ENCODE results near the gene DCDC1. TPM values are rescaled to one million over a fixed set of nuclear protein-coding genes. Genes with fewer than 3 reads are reported as not detected.
A peak's percentile ranks its signal among the peaks of the same experiment; 100 is the strongest.

DCDC1 gene
- total and polyA plus RNA-seq, 2 experiments from 2014 or later = 1.1 TPM; not detected in 1

DNA sequence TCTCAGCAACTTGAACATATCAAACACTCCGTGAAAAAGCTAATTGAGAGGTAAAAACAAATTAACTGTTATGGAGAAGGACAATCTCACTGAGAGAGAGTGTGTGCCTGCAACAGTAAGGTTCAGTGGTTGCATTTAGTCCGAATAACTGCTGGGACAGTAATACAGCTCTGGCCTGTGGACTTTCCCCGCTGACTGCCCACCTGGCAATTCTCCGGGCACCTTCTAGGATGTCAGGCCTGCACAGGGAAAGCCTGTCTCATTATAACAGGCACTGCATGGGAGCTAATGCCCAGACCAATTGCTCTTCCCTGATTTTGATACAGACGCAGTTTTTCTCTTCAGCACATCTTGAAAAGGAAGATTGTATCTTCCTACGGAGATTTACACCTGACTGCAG lies 251.0 kb downstream of the DCDC1 start:
- DNase-seq (ENCODE audit: low read depth in 1 of 2, low spot score in 1 of 2) = no peak
- Histone ChIP-seq H3K27ac (no peak overlapping the region), H3K4me1 (ENCODE audit: low read depth) (no peaks in the 10 kb centered on the region)

DNA sequence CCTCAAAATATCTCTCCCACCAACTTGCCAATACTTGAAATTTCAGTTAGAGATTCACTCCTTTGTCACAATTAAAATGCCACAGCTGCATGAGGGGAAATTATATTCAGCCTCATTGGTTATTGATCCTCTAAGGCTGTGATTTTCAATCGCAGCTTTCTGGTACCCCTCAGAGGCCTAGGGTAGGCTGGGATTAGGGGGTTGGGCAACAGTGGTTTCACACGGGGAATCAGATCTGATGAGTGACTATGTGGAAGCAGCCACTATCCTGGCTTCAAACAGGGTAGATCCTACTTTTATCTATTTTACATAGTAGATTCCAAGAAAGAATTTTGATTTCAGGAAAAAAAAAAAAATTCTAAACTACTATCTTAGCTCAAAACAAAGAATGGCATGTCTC lies 252.5 kb downstream of the DCDC1 start:
- Histone ChIP-seq H3K27me3 (no peaks in the 10 kb centered on the region), H3K4me3 (no peak overlapping the region), H3K9me3 (ENCODE audit: low read depth) (no peaks in the 10 kb centered on the region), H3K36me3 (no peaks in the 10 kb centered on the region), H3K4me1 (ENCODE audit: low read depth) (no peaks in the 10 kb centered on the region), H3K27ac (no peak overlapping the region)
- TF ChIP-seq, protein P1, sequence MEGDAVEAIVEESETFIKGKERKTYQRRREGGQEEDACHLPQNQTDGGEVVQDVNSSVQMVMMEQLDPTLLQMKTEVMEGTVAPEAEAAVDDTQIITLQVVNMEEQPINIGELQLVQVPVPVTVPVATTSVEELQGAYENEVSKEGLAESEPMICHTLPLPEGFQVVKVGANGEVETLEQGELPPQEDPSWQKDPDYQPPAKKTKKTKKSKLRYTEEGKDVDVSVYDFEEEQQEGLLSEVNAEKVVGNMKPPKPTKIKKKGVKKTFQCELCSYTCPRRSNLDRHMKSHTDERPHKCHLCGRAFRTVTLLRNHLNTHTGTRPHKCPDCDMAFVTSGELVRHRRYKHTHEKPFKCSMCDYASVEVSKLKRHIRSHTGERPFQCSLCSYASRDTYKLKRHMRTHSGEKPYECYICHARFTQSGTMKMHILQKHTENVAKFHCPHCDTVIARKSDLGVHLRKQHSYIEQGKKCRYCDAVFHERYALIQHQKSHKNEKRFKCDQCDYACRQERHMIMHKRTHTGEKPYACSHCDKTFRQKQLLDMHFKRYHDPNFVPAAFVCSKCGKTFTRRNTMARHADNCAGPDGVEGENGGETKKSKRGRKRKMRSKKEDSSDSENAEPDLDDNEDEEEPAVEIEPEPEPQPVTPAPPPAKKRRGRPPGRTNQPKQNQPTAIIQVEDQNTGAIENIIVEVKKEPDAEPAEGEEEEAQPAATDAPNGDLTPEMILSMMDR (IDR thresholded peaks at IDR 0.05; ENCODE audit: low read depth, low read length) = no peak
- no peak for DNase-seq (ENCODE audit: low read depth in 1 of 2, low spot score in 1 of 2)

More for the DNA sequence above, 251.0 kb downstream of the DCDC1 start:
- Histone ChIP-seq H3K9me3 (ENCODE audit: low read depth) (no peaks in the 10 kb centered on the region), H3K27me3 (no peaks in the 10 kb centered on the region), H3K4me3 (no peak overlapping the region), H3K36me3 (no peaks in the 10 kb centered on the region)
- TF ChIP-seq, protein P1 (IDR thresholded peaks at IDR 0.05; ENCODE audit: low read depth, low read length) = no peak

- TF ChIP-seq, protein P1 (IDR thresholded peaks at IDR 0.05; ENCODE audit: low read depth, low read length) = no peak
- no peak for DNase-seq (ENCODE audit: low read depth in 1 of 2, low spot score in 1 of 2)
- Histone ChIP-seq H3K27ac (no peak overlapping the region), H3K36me3 (no peaks in the 10 kb centered on the region), H3K4me1 (ENCODE audit: low read depth) (no peaks in the 10 kb centered on the region), H3K9me3 (ENCODE audit: low read depth) (no peaks in the 10 kb centered on the region), H3K27me3 (no peaks in the 10 kb centered on the region), H3K4me3 (no peak overlapping the region)
Observed at GRCh38 chr11:31114442-31114841, 255.1 kb downstream of the DCDC1 start.

DNA sequence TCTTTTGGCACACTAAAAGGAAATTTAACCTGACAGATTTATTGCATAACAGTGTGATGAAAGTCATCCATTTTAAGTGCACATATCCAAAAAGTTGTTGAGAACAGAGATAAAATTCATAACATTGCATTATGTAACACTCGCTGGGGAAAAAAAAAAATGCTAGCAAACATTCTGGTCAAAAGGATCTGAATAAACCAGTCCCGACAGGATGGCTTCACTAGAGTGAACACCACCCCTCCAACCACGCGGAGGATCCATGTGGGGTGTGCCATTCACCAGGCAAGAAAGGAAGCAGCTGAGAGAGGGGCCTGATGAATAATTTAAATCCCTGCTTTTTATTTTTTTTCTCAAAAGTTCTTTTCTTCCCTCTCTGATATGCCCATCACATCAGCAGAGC lies 258.7 kb downstream of the DCDC1 start:
- Histone ChIP-seq H3K4me3 (no peak overlapping the region), H3K27me3 (no peaks in the 10 kb centered on the region), H3K36me3 (no peaks in the 10 kb centered on the region), H3K4me1 (ENCODE audit: low read depth) (no peaks in the 10 kb centered on the region), H3K27ac (no peak overlapping the region), H3K9me3 (ENCODE audit: low read depth) (no peaks in the 10 kb centered on the region)
- DNase-seq (ENCODE audit: low read depth in 1 of 2, low spot score in 1 of 2) = peak in 1 of 2 donors; percentile 29
- TF ChIP-seq, protein P1 (IDR thresholded peaks at IDR 0.05; ENCODE audit: low read depth, low read length) = no peak

- H3K4me1 ChIP-seq (ENCODE audit: low read depth) = no peaks in the 10 kb centered on the region
- H3K27ac ChIP-seq = no peak overlapping the region
- no peaks in the 10 kb centered on the region for H3K36me3 ChIP-seq
- TF ChIP-seq, protein P1 (IDR thresholded peaks at IDR 0.05; ENCODE audit: low read depth, low read length) = no peak
- H3K9me3 ChIP-seq (ENCODE audit: low read depth) = no peaks in the 10 kb centered on the region
- H3K4me3 ChIP-seq = no peak overlapping the region
- H3K27me3 ChIP-seq = no peaks in the 10 kb centered on the region
- no peak for DNase-seq (ENCODE audit: low read depth in 1 of 2, low spot score in 1 of 2)
Observed at GRCh38 chr11:31109446-31109845, 260.1 kb downstream of the DCDC1 start.

DNA sequence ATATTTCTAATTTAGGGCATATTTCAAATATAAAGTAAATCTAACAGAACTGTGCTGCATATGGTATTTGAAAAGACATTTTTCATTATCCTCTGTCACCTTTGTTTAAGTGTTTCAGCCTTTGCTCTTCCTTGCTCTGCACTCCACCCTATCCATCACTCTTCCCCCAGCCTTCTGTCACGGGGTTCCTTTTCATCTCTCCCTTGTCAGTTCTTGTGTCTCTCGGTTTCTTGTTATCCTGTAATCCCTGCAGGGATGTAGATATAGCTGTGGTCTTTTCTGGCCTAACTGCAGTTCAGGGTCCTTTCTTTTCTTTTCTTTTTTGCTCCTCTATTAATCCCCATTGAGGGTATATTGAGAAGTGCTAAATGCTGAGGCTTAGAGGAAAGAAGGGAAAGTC lies 261.9 kb downstream of the DCDC1 start:
- Histone ChIP-seq H3K4me3 (no peak overlapping the region), H3K4me1 (ENCODE audit: low read depth) (no peaks in the 10 kb centered on the region), H3K27ac (no peak overlapping the region), H3K36me3 (no peaks in the 10 kb centered on the region), H3K27me3 (no peaks in the 10 kb centered on the region), H3K9me3 (ENCODE audit: low read depth) (no peaks in the 10 kb centered on the region)
- DNase-seq (ENCODE audit: low read depth in 1 of 2, low spot score in 1 of 2) = no peak
- TF ChIP-seq, protein P1 (IDR thresholded peaks at IDR 0.05; ENCODE audit: low read depth, low read length) = no peak
